NCI-H2171 treated with DMSO at 0.1 percent for 48 hours (cell line): ENCODE data around the gene CACNA1B.

Source experiments
- DNase-seq: peaks from one replicate; lab custom pipeline; 2025; lab: John Stamatoyannopoulos, UW

The CACNA1B gene

GRCh38 chr9:137920753-137921152 lies 43.2 kb downstream of the CACNA1B start:
- no peak for DNase-seq

- DNase-seq, result no peak
These were observed 46.6 kb downstream of the CACNA1B start for GRCh38 chr9:137924169-137924568.

- no peak for DNase-seq
These were observed 47.3 kb downstream of the CACNA1B start for GRCh38 chr9:137924761-137925369.

GRCh38 chr9:137943655-137944054 lies 66.1 kb downstream of the CACNA1B start:
- DNase-seq, result no peak

- DNase-seq, result peak; percentile 25
These were observed 68.0 kb downstream of the CACNA1B start for GRCh38 chr9:137945581-137945980.

GRCh38 chr9:137946993-137947392 lies 69.4 kb downstream of the CACNA1B start:
- no peak for DNase-seq

- no peak for DNase-seq
These were observed 71.1 kb downstream of the CACNA1B start for GRCh38 chr9:137948642-137949041.

GRCh38 chr9:137949260-137949659 lies 71.7 kb downstream of the CACNA1B start:
- DNase-seq, result no peak

- no peak for DNase-seq
These were observed 73.5 kb downstream of the CACNA1B start for GRCh38 chr9:137951107-137951506.

GRCh38 chr9:137951597-137952490 lies 74.3 kb downstream of the CACNA1B start:
- DNase-seq, result no peak

GRCh38 chr9:137952976-137953666 lies 75.5 kb downstream of the CACNA1B start:
- no peak for DNase-seq

- no peak for DNase-seq
These were observed 76.3 kb downstream of the CACNA1B start for GRCh38 chr9:137953683-137954438.

GRCh38 chr9:137955224-137955570 lies 77.6 kb downstream of the CACNA1B start:
- no peak for DNase-seq

GRCh38 chr9:137955586-137955985 lies 78.0 kb downstream of the CACNA1B start:
- no peak for DNase-seq

- DNase-seq, result no peak
These were observed 78.5 kb downstream of the CACNA1B start for GRCh38 chr9:137956039-137956438.

GRCh38 chr9:137956688-137957385 lies 79.3 kb downstream of the CACNA1B start:
- no peak for DNase-seq

GRCh38 chr9:137959641-137960411 lies 82.2 kb downstream of the CACNA1B start:
- DNase-seq, result no peak

GRCh38 chr9:137960496-137960895 lies 82.9 kb downstream of the CACNA1B start:
- no peak for DNase-seq

GRCh38 chr9:137963525-137963924 lies 85.9 kb downstream of the CACNA1B start:
- no peak for DNase-seq

- DNase-seq, result no peak
These were observed 87.7 kb downstream of the CACNA1B start for GRCh38 chr9:137965177-137965795.
